Calu3 (cell line): Measurements from ENCODE around the gene BFSP2. TPM values are rescaled to one million over a fixed set of nuclear protein-coding genes. Genes with fewer than 3 reads are reported as not detected.
"Not testable (repeated sequence)": the region's sequence is repeated elsewhere in the genome, so short reads cannot be mapped to it uniquely, and the experiment has no call there.

Experiments
- BruUV-seq: library from RNA; stranded (reverse); fragments of 400-500 nt; replicated peaks from 2 replicates; lab custom pipeline; 2021; lab: Mats Ljungman, UMichigan
- CTCF ChIA-PET: fragments of 300-600 bp; sonication (Branson Sonifier 250); formaldehyde crosslinking; loops from one replicate; lab custom pipeline; 2022; ENCODE audit warnings: antibody characterized with exemption; lab: Charles Lee
- DNase-seq: peaks from one replicate; pipeline ENCODE4 v3.0.0; 2022
- H3K27ac Mint-ChIP-seq: one replicate; pipeline ENCODE4 v1.8.0; 2022; ENCODE audit warnings: mixed read lengths; ENCODE audit not compliant: unreplicated experiment
- H3K27me3 Mint-ChIP-seq: one replicate; pipeline ENCODE4 v1.8.0; 2022; ENCODE audit warnings: mixed read lengths; ENCODE audit not compliant: unreplicated experiment
- H3K36me3 Mint-ChIP-seq: one replicate; pipeline ENCODE4 v1.8.0; 2022; ENCODE audit warnings: mild to moderate bottlenecking, moderate library complexity, mixed read lengths; ENCODE audit not compliant: insufficient read depth, unreplicated experiment
- H3K4me1 Mint-ChIP-seq: one replicate; pipeline ENCODE4 v1.8.0; 2022; ENCODE audit warnings: mild to moderate bottlenecking, low read depth, mixed read lengths; ENCODE audit not compliant: unreplicated experiment
- H3K4me3 Mint-ChIP-seq: one replicate; pipeline ENCODE4 v1.8.0; 2022; ENCODE audit warnings: mild to moderate bottlenecking, low read depth, moderate library complexity, mixed read lengths; ENCODE audit not compliant: unreplicated experiment
- H3K9me3 Mint-ChIP-seq: one replicate; pipeline ENCODE4 v1.8.0; 2022; ENCODE audit warnings: low read depth, mixed read lengths; ENCODE audit not compliant: unreplicated experiment
- CTCF ChIP-seq: fragments of 200-600 bp; IDR thresholded peaks from one replicate; pipeline ENCODE4 v1.8.0; 2022; ENCODE audit warnings: antibody characterized with exemption; ENCODE audit not compliant: unreplicated experiment
- intact Hi-C: fragments of 100-400 bp; cut with micrococcal nuclease; formaldehyde crosslinking; loops from one replicate; pipeline ENCODE4 v1.10.0; 2022; ENCODE audit not compliant: unreplicated experiment
- total RNA-seq: library from RNA; stranded (reverse); gene quantifications from 2 replicates; pipeline ENCODE4 v1.2.3, GENCODE V29; 2022

The BFSP2 gene
- total RNA-seq, 1 experiment from 2014 or later: not detected

- H3K4me3 Mint-ChIP-seq: no peak overlapping the region
- CTCF ChIA-PET: interaction anchor here (1.2 kb wide), 1 partner anchor 17 kb away, joined by 3 read pairs; no protein-coding TSS in a partner anchor
- no peak for DNase-seq
Measured at GRCh38 chr3:133472242-133472641, 72.4 kb downstream of the BFSP2 start.

GRCh38 chr3:133472889-133473288 lies 73.0 kb downstream of the BFSP2 start:
- no peak for DNase-seq
- CTCF ChIA-PET: interaction anchor here (0.6 to 0.7 kb wide), 5 partner anchors 23 to 779 kb away, joined by 3 to 8 read pairs (median 4); no protein-coding TSS in a partner anchor
- no peaks in the 10 kb centered on the region for H3K36me3 Mint-ChIP-seq
- no peak overlapping the region for H3K27ac Mint-ChIP-seq
- BruUV-seq: no TSS peak
- intact Hi-C loops: no loop called here
- no peaks in the 10 kb centered on the region for H3K9me3 Mint-ChIP-seq
- TF ChIP-seq CTCF: no peak
- peaks cover 6% of the 10 kb centered on the region for H3K4me1 Mint-ChIP-seq
- no peaks in the 10 kb centered on the region for H3K27me3 Mint-ChIP-seq
- H3K4me3 Mint-ChIP-seq: no peak overlapping the region

More at GRCh38 chr3:133472242-133472641, 72.4 kb downstream of the BFSP2 start:
- Mint-ChIP-seq H3K9me3 (no peaks in the 10 kb centered on the region), H3K36me3 (no peaks in the 10 kb centered on the region), H3K27ac (no peak overlapping the region), H3K4me1 (peaks cover 6% of the 10 kb centered on the region), H3K27me3 (no peaks in the 10 kb centered on the region)
- intact Hi-C loops: no loop called here
- no TSS peak for BruUV-seq
- TF ChIP-seq CTCF: no peak

- H3K27me3 Mint-ChIP-seq, BruUV-seq, H3K4me3 Mint-ChIP-seq, H3K4me1 Mint-ChIP-seq, H3K27ac Mint-ChIP-seq, DNase-seq, H3K9me3 Mint-ChIP-seq, intact Hi-C loops, H3K36me3 Mint-ChIP-seq: not testable (repeated sequence)
- CTCF ChIA-PET: interaction anchor here (0.6 to 0.7 kb wide), 5 partner anchors 23 to 780 kb away, joined by 3 to 8 read pairs (median 4); no protein-coding TSS in a partner anchor
Measured at GRCh38 chr3:133473472-133474191, 73.8 kb downstream of the BFSP2 start.

GRCh38 chr3:133474251-133474801 lies 74.5 kb downstream of the BFSP2 start:
- Mint-ChIP-seq H3K9me3 (no peaks in the 10 kb centered on the region), H3K27me3 (no peaks in the 10 kb centered on the region), H3K4me1 (peaks cover 5% of the 10 kb centered on the region), H3K36me3 (no peaks in the 10 kb centered on the region), H3K27ac (no peak overlapping the region), H3K4me3 (no peak overlapping the region)
- CTCF ChIA-PET: no interaction called here
- no TSS peak for BruUV-seq
- DNase-seq: no peak
- TF ChIP-seq CTCF: no peak
- intact Hi-C loops: no loop called here
